Upper lobe of left lung (tissue), 6 donors: ENCODE data around the gene ACTN1. TPM values are rescaled to one million over a fixed set of nuclear protein-coding genes. Genes with fewer than 3 reads are reported as not detected.

Source experiments
- ATAC-seq, 2 donors: fragments of 200-7000 bp; cut with Tn5 transposase; one replicate each; pipeline ENCODE4 v1.9.1; 2022; ENCODE audit warnings: mild to moderate bottlenecking in 2 of 2, moderate library complexity in 2 of 2; ENCODE audit not compliant: low FRiP score in 2 of 2
- DNase-seq, 2 donors: peaks; one replicate each; pipeline ENCODE4 v3.0.0-alpha.2; 2019 to 2020
- H3K27ac ChIP-seq, 4 donors: fragments of 200-600 bp; sonication (generic); one replicate each; pipeline ENCODE4 v1.5.1; 2016 to 2019
- H3K27me3 ChIP-seq, 4 donors: fragments of 200-600 bp; sonication (generic); one replicate each; pipeline ENCODE4 v1.5.1; 2017 to 2019
- H3K36me3 ChIP-seq, 4 donors: fragments of 200-600 bp; sonication (generic); one replicate each; pipeline ENCODE4 v1.5.1; 2016 to 2019
- H3K4me1 ChIP-seq, 4 donors: fragments of 200-600 bp; sonication (generic); one replicate each; pipeline ENCODE4 v1.5.1; 2018 to 2019
- H3K4me3 ChIP-seq, 4 donors: fragments of 200-600 bp; sonication (generic); one replicate each; pipeline ENCODE4 v1.5.1; 2017 to 2019; ENCODE audit warnings: mild to moderate bottlenecking in 2 of 4, moderate library complexity in 1 of 4
- H3K9me3 ChIP-seq, 4 donors: fragments of 200-600 bp; sonication (generic); one replicate each; pipeline ENCODE4 v1.5.1; 2018 to 2019
- EP300 ChIP-seq, 4 donors: sonication (generic); formaldehyde crosslinking; IDR thresholded peaks; one replicate each; pipeline ENCODE4 v1.5.1; 2017; ENCODE audit warnings: antibody characterized with exemption in 4 of 4, control low read depth in 2 of 4
- POLR2A ChIP-seq, 4 donors: fragments of 450-650 bp; IDR thresholded peaks; one replicate each; pipeline ENCODE4 v1.5.1; 2016 to 2017; ENCODE audit warnings: antibody characterized with exemption in 4 of 4, mild to moderate bottlenecking in 2 of 4
- POLR2AphosphoS5 ChIP-seq, 2 donors: sonication (generic); formaldehyde crosslinking; IDR thresholded peaks; one replicate each; pipeline ENCODE4 v1.5.1; 2017; ENCODE audit warnings: antibody characterized with exemption in 2 of 2
- WGBS, 2 donors: methylation state at CpG; one replicate each; pipeline ENCODE4 v1.1.5; 2017 to 2018; 5-methylcytosine and 5-hydroxymethylcytosine counted together
- total RNA-seq, 6 donors: library from RNA; depleted of rRNA in 4 of 6; stranded (reverse); fragments of >200 nt in 4 of 6; gene quantifications; one replicate each; pipeline versions ENCODE4 v1.1.0 to v1.2.1, GENCODE V29; 2016 to 2021
- TF ChIP-seq, protein P1 (sequence below), 6 experiments: fragments of 450-650 bp in 4 of 6; fragments of 200-600 bp in 2 of 6; sonication (generic) in 2 of 6; IDR thresholded peaks; one replicate each; pipeline ENCODE4 v1.5.1; 2016 to 2019; ENCODE audit warnings: antibody characterized with exemption in 6 of 6
- donor health status: DM: no; HTN: no; CAD: no; lungs with moderate emphysema.
- donor health status: DM: no; HTN: yes; CAD: no; lungs with severe emphysema.

ACTN1 gene
- total RNA-seq, 6 donors from 2014 or later: 117 to 195 (median 157) TPM

DNA sequence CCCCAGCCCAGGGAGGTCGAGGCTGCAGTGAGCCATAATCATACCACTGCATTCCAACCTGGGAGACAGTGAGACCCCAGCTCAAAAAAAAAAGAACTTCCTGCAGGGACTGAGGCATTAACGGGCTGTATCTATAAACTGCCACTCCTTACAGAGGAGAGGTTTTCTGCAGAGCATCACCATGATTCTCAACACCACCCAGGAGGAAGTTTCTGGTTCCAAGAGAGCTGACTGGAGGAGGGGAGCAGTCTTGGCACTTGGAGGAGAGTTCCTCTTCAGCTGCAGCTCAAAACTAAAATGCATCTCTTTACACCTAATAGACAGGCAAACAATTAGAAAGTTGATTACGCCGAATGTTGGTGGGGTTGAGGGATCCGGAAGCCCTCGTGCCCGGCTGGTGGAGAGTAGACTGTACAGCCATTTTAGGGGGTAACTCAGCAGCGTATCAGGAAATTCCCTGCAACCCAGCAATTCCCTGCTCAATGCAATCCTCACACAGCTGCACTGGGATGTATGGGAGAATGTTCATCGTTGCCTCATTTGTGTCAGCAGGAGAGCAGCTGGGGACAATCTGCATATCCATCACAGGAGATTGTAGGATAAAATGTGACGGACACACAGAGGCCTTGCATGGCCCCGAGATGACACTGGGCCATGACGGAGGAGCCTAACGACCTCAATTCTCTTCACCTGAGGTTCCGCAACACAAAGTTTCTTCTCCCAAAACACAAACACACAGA lies 36.6 kb downstream of the ACTN1 start:
- WGBS, 2 donors: 71 to 79% methylated on average over 11 to 14 of the region's 14 CpGs
- ATAC-seq: no peak
- DNase-seq: no peak
- peaks cover 39 to 79% (median 52%) of the 10 kb centered on the region in 4 donors for H3K4me1 ChIP-seq
- no peaks in the 10 kb centered on the region for H3K36me3 ChIP-seq
- H3K4me3 ChIP-seq: no peak overlapping the region
- no peaks in the 10 kb centered on the region for H3K27me3 ChIP-seq
- TF ChIP-seq POLR2AphosphoS5 (IDR thresholded peaks at IDR 0.05): no peak
- TF ChIP-seq, protein P1, sequence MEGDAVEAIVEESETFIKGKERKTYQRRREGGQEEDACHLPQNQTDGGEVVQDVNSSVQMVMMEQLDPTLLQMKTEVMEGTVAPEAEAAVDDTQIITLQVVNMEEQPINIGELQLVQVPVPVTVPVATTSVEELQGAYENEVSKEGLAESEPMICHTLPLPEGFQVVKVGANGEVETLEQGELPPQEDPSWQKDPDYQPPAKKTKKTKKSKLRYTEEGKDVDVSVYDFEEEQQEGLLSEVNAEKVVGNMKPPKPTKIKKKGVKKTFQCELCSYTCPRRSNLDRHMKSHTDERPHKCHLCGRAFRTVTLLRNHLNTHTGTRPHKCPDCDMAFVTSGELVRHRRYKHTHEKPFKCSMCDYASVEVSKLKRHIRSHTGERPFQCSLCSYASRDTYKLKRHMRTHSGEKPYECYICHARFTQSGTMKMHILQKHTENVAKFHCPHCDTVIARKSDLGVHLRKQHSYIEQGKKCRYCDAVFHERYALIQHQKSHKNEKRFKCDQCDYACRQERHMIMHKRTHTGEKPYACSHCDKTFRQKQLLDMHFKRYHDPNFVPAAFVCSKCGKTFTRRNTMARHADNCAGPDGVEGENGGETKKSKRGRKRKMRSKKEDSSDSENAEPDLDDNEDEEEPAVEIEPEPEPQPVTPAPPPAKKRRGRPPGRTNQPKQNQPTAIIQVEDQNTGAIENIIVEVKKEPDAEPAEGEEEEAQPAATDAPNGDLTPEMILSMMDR (IDR thresholded peaks at IDR 0.05): no peak
- TF ChIP-seq EP300 (IDR thresholded peaks at IDR 0.05): no peak
- peak overlapping the region in 2 of 4 donors; percentile 14 to 57 for H3K27ac ChIP-seq
- H3K9me3 ChIP-seq: no peaks in the 10 kb centered on the region

GRCh38 chr14:68941820-68942219 lies 37.3 kb downstream of the ACTN1 start:
- no peaks in the 10 kb centered on the region for H3K36me3 ChIP-seq
- H3K27ac ChIP-seq: peak overlapping the region in 1 of 4 donors; percentile 57
- ATAC-seq (no peak), DNase-seq (no peak)
- TF ChIP-seq EP300 (IDR thresholded peaks at IDR 0.05) (no peak), POLR2A (IDR thresholded peaks at IDR 0.05) (no peak), POLR2AphosphoS5 (IDR thresholded peaks at IDR 0.05) (peak in 1 of 2 donors; percentile 24)
- TF ChIP-seq, protein P1 (IDR thresholded peaks at IDR 0.05): peak in 1 of 6 experiments; percentile 17
- no peaks in the 10 kb centered on the region for H3K27me3 ChIP-seq
- WGBS, 2 donors: 47 to 63% methylated on average over 5 of the region's 5 CpGs
- no peak overlapping the region for H3K4me3 ChIP-seq
- no peaks in the 10 kb centered on the region for H3K9me3 ChIP-seq
- H3K4me1 ChIP-seq: peaks cover 42 to 79% (median 52%) of the 10 kb centered on the region in 4 donors

DNA sequence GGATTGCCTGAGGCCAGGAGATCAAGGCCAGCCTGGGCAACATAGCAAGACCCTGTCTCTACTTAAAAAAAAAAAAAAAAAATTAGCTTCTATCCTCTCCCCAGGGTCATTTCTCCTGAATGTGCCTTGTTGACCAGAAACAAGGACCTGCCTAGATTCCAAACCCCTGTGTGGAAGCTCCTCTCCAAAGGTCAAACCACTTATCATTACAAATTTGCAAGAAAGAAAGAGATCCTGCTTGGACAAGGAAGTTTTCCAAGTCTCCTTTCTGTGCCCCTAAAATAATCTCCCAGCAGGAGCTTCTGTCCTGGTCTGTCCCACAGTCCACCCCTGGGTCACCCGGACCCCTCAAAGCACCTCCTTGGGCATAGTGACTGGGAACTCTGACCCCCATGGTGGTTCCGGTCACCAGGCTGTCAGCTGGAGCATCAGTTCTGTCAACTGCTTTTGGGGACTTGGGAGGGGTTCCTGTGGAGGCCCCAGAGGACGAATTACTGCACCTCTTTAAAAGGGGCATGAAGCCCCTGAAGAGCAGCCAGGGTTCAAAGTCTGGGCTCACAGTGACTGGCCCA lies 38.4 kb downstream of the ACTN1 start:
- TF ChIP-seq POLR2A (IDR thresholded peaks at IDR 0.05) (no peak), POLR2AphosphoS5 (IDR thresholded peaks at IDR 0.05) (no peak), EP300 (IDR thresholded peaks at IDR 0.05) (no peak)
- TF ChIP-seq, protein P1 (IDR thresholded peaks at IDR 0.05): no peak
- no peaks in the 10 kb centered on the region for H3K36me3 ChIP-seq
- no peak overlapping the region for H3K4me3 ChIP-seq
- H3K27me3 ChIP-seq: no peaks in the 10 kb centered on the region
- H3K4me1 ChIP-seq: peaks cover 41 to 77% (median 53%) of the 10 kb centered on the region in 4 donors
- no peak for ATAC-seq
- DNase-seq: no peak
- no peaks in the 10 kb centered on the region for H3K9me3 ChIP-seq
- WGBS, 2 donors: 76 to 83% methylated on average over 3 of the region's 3 CpGs
- H3K27ac ChIP-seq: peak overlapping the region in 2 of 4 donors; percentile 65 to 75

GRCh38 chr14:68939893-68940613 lies 39.0 kb downstream of the ACTN1 start:
- peak; percentile 49 to 79 for ATAC-seq
- H3K4me3 ChIP-seq: no peak overlapping the region
- peak overlapping the region in 3 of 4 donors; percentile 65 to 75 (median 66) for H3K27ac ChIP-seq
- H3K4me1 ChIP-seq: peaks cover 41 to 75% (median 51%) of the 10 kb centered on the region in 4 donors
- H3K9me3 ChIP-seq: no peaks in the 10 kb centered on the region
- TF ChIP-seq EP300 (IDR thresholded peaks at IDR 0.05) (no peak), POLR2AphosphoS5 (IDR thresholded peaks at IDR 0.05) (peak in 1 of 2 donors; percentile 40), POLR2A (IDR thresholded peaks at IDR 0.05) (no peak)
- TF ChIP-seq, protein P1 (IDR thresholded peaks at IDR 0.05): no peak
- DNase-seq: no peak
- 59 to 68% methylated on average over 9 of the region's 9 CpGs for WGBS, 2 donors
- H3K36me3 ChIP-seq: no peaks in the 10 kb centered on the region
- no peaks in the 10 kb centered on the region for H3K27me3 ChIP-seq
